Gastrocnemius medialis (tissue), 4 donors: ENCODE measurements around the gene TIMM8B.

Experiments used
- POLR2A ChIP-seq, 2 donors: fragments of 450-650 bp; IDR thresholded peaks; one replicate each; pipeline ENCODE4 v1.6.1; 2017; ENCODE audit warnings: antibody characterized with exemption in 2 of 2, mild to moderate bottlenecking in 2 of 2, moderate library complexity in 2 of 2
- TF ChIP-seq, protein P1 (sequence below), 5 experiments: fragments of 450-650 bp in 3 of 5; fragments of 200-600 bp in 2 of 5; sonication (generic) in 2 of 5; IDR thresholded peaks in 4 of 5; conservative IDR thresholded peaks in 1 of 5; 1 replicate in 4 of 5; 2 replicates in 1 of 5; pipeline ENCODE4 v1.5.1; 2016 to 2019; ENCODE audit warnings: antibody characterized with exemption in 5 of 5, mild to moderate bottlenecking in 3 of 5, moderate library complexity in 3 of 5

- TF ChIP-seq, protein P1, sequence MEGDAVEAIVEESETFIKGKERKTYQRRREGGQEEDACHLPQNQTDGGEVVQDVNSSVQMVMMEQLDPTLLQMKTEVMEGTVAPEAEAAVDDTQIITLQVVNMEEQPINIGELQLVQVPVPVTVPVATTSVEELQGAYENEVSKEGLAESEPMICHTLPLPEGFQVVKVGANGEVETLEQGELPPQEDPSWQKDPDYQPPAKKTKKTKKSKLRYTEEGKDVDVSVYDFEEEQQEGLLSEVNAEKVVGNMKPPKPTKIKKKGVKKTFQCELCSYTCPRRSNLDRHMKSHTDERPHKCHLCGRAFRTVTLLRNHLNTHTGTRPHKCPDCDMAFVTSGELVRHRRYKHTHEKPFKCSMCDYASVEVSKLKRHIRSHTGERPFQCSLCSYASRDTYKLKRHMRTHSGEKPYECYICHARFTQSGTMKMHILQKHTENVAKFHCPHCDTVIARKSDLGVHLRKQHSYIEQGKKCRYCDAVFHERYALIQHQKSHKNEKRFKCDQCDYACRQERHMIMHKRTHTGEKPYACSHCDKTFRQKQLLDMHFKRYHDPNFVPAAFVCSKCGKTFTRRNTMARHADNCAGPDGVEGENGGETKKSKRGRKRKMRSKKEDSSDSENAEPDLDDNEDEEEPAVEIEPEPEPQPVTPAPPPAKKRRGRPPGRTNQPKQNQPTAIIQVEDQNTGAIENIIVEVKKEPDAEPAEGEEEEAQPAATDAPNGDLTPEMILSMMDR (IDR thresholded peaks at IDR 0.05 in 4 of 5, conservative IDR thresholded peaks at IDR 0.05 in 1 of 5), result no peak
- TF ChIP-seq POLR2A (IDR thresholded peaks at IDR 0.05), result no peak
Measured at GRCh38 chr11:112044961-112045360, 41.6 kb downstream of the TIMM8B start.
